Iris pigment epithelial cell (primary cell): ENCODE measurements around the gene NPAS3.
A peak's percentile ranks its signal among the peaks of the same experiment; 100 is the strongest.

ENCODE experiments used
- DNase-seq: peaks from one replicate; pipeline ENCODE4 v3.0.0-alpha.2; 2011; ENCODE audit warnings: low read depth

Gene NPAS3

GRCh38 chr14:33794791-33795305 is 856.2 kb downstream of the NPAS3 start:
- DNase-seq = peak; percentile 23

- DNase-seq = peak; percentile 53
These were observed 857.7 kb downstream of the NPAS3 start for GRCh38 chr14:33796356-33796755.

GRCh38 chr14:33799705-33800570 is 861.3 kb downstream of the NPAS3 start:
- peak; percentile 13 for DNase-seq

- DNase-seq = no peak
These were observed 862.1 kb downstream of the NPAS3 start for GRCh38 chr14:33800735-33801163.

GRCh38 chr14:33802737-33803136 is 864.1 kb downstream of the NPAS3 start:
- no peak for DNase-seq

- DNase-seq = no peak
These were observed 866.9 kb downstream of the NPAS3 start for GRCh38 chr14:33805593-33805992.

- DNase-seq = no peak
These were observed 868.2 kb downstream of the NPAS3 start for GRCh38 chr14:33806905-33807304.

GRCh38 chr14:33808187-33808586 is 869.5 kb downstream of the NPAS3 start:
- DNase-seq = no peak

GRCh38 chr14:33809396-33809981 is 870.8 kb downstream of the NPAS3 start:
- no peak for DNase-seq

GRCh38 chr14:33810308-33810707 is 871.6 kb downstream of the NPAS3 start:
- peak; percentile 35 for DNase-seq

- DNase-seq = no peak
These were observed 873.0 kb downstream of the NPAS3 start for GRCh38 chr14:33811721-33812120.

GRCh38 chr14:33812181-33812580 is 873.5 kb downstream of the NPAS3 start:
- DNase-seq = no peak

GRCh38 chr14:33812601-33813000 is 873.9 kb downstream of the NPAS3 start:
- no peak for DNase-seq

GRCh38 chr14:33814010-33814409 is 875.3 kb downstream of the NPAS3 start:
- no peak for DNase-seq

- DNase-seq = no peak
These were observed 895.2 kb downstream of the NPAS3 start for GRCh38 chr14:33833706-33834465.

GRCh38 chr14:33834466-33835260 is 896.0 kb downstream of the NPAS3 start:
- no peak for DNase-seq

- DNase-seq = no peak
These were observed 896.6 kb downstream of the NPAS3 start for GRCh38 chr14:33835261-33835655.

- DNase-seq = no peak
These were observed 897.0 kb downstream of the NPAS3 start for GRCh38 chr14:33835677-33836076.

GRCh38 chr14:33836203-33836899 is 897.7 kb downstream of the NPAS3 start:
- DNase-seq = no peak

GRCh38 chr14:33836900-33837577 is 898.4 kb downstream of the NPAS3 start:
- DNase-seq = no peak
